ENCODE measurements around the gene C15orf39. TPM values are rescaled to one million over a fixed set of nuclear protein-coding genes. Genes with fewer than 3 reads are reported as not detected.
A peak's percentile ranks its signal among the peaks of the same experiment; 100 is the strongest.

C15orf39 gene
- total RNA-seq, 1 experiment from 2014 or later, result 28.9 TPM

DNA sequence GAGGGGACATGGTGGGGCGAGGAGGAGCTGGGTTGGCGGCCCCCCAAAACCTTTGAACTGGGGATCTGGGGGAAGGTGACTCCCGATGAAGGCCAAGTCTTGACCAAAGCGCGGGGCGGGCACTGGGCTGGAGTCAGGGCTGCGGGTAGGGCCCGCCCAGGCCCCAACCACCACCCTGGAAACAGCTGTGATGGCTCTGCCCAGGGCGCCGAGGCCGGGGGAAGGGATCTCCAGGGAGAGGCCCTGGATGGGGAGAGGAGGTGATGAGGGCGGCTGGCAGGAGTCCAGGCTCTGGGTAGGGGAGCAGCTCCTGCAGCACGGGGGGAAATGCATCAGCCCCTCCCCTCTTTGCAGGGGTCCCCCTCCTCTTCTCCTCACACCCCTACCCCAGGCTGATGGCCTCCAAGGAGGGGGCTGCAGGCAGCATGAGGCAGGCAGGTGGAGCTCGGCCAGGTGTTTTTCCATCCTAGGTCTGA is 5.9 kb upstream of the C15orf39 start:
- Histone ChIP-seq H3K36me3 (ENCODE audit: insufficient read depth, low read length, poor library complexity, severe bottlenecking) (no peaks in the 10 kb centered on the region), H3K4me3 (ENCODE audit: low read depth, low read length, poor library complexity, severe bottlenecking) (no peak overlapping the region), H3K4me1 (ENCODE audit: insufficient read depth, low read length, poor library complexity, severe bottlenecking) (peaks cover 7% of the 10 kb centered on the region), H3K27me3 (replicated peaks; ENCODE audit: insufficient read depth, low read depth, low read length, poor library complexity) (no peaks in the 10 kb centered on the region), H3K9me3 (ENCODE audit: low read depth, low read length, poor library complexity, severe bottlenecking) (no peaks in the 10 kb centered on the region), H3K27ac (ENCODE audit: low read depth, low read length, poor library complexity, severe bottlenecking) (no peak overlapping the region)
- ChIA-PET CTCF (no interaction called here), POLR2A (ENCODE audit: low non-redundant PET) (no interaction called here)
- DNase-seq (ENCODE audit: low spot score), result no peak
- intact Hi-C loops (cut with micrococcal nuclease; ENCODE audit: unreplicated experiment), result no loop called here
- TF ChIP-seq, protein P1, sequence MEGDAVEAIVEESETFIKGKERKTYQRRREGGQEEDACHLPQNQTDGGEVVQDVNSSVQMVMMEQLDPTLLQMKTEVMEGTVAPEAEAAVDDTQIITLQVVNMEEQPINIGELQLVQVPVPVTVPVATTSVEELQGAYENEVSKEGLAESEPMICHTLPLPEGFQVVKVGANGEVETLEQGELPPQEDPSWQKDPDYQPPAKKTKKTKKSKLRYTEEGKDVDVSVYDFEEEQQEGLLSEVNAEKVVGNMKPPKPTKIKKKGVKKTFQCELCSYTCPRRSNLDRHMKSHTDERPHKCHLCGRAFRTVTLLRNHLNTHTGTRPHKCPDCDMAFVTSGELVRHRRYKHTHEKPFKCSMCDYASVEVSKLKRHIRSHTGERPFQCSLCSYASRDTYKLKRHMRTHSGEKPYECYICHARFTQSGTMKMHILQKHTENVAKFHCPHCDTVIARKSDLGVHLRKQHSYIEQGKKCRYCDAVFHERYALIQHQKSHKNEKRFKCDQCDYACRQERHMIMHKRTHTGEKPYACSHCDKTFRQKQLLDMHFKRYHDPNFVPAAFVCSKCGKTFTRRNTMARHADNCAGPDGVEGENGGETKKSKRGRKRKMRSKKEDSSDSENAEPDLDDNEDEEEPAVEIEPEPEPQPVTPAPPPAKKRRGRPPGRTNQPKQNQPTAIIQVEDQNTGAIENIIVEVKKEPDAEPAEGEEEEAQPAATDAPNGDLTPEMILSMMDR (conservative IDR thresholded peaks at IDR 0.05; ENCODE audit: low read depth, low read length), result no peak
- TF ChIP-seq EZH2 (IDR thresholded peaks at IDR 0.05; ENCODE audit: borderline replicate concordance, low read depth, low read length, poor library complexity, severe bottlenecking), result no peak
- no TSS peak for BruUV-seq (replicated peaks)

DNA sequence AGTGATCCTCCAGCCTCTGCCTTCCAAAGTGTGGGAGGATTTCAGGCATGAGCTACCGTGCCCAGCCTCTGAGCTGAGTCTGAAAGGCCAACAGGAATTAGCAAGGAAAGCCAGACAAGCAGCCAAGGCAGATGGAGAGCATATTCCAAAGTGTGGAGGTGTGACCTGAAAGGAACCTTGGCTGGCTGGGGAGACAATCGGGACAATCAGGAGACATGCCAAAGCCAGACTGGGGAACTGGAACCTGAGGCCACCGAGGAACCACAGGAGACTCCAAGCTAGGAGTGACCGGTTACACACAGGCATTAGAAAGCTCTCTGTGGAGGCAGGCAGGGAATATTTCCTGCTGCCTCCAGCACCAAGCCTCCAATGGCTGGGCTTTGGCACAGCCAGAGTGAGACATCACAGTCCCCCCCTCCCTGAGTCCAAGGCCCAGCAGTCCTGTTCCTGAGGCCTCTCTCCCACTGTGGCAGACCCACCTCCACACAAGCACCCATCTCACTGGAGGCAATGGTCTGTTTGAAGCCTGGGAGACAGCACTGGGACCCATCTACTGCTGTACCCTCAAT is 4.5 kb upstream of the C15orf39 start:
- CTCF ChIA-PET, result no interaction called here
- no peak for TF ChIP-seq EZH2 (IDR thresholded peaks at IDR 0.05; ENCODE audit: borderline replicate concordance, low read depth, low read length, poor library complexity, severe bottlenecking)
- TF ChIP-seq, protein P1 (conservative IDR thresholded peaks at IDR 0.05; ENCODE audit: low read depth, low read length), result no peak
- no TSS peak for BruUV-seq (replicated peaks)
- no peak overlapping the region for H3K4me3 ChIP-seq (ENCODE audit: low read depth, low read length, poor library complexity, severe bottlenecking)
- no peak overlapping the region for H3K27ac ChIP-seq (ENCODE audit: low read depth, low read length, poor library complexity, severe bottlenecking)
- no peaks in the 10 kb centered on the region for H3K27me3 ChIP-seq (replicated peaks; ENCODE audit: insufficient read depth, low read depth, low read length, poor library complexity)
- peaks cover 13% of the 10 kb centered on the region for H3K4me1 ChIP-seq (ENCODE audit: insufficient read depth, low read length, poor library complexity, severe bottlenecking)
- H3K36me3 ChIP-seq (ENCODE audit: insufficient read depth, low read length, poor library complexity, severe bottlenecking), result no peaks in the 10 kb centered on the region
- no peaks in the 10 kb centered on the region for H3K9me3 ChIP-seq (ENCODE audit: low read depth, low read length, poor library complexity, severe bottlenecking)
- intact Hi-C loops (cut with micrococcal nuclease; ENCODE audit: unreplicated experiment), result no loop called here
- DNase-seq (ENCODE audit: low spot score), result no peak
- POLR2A ChIA-PET (ENCODE audit: low non-redundant PET), result no interaction called here

DNA sequence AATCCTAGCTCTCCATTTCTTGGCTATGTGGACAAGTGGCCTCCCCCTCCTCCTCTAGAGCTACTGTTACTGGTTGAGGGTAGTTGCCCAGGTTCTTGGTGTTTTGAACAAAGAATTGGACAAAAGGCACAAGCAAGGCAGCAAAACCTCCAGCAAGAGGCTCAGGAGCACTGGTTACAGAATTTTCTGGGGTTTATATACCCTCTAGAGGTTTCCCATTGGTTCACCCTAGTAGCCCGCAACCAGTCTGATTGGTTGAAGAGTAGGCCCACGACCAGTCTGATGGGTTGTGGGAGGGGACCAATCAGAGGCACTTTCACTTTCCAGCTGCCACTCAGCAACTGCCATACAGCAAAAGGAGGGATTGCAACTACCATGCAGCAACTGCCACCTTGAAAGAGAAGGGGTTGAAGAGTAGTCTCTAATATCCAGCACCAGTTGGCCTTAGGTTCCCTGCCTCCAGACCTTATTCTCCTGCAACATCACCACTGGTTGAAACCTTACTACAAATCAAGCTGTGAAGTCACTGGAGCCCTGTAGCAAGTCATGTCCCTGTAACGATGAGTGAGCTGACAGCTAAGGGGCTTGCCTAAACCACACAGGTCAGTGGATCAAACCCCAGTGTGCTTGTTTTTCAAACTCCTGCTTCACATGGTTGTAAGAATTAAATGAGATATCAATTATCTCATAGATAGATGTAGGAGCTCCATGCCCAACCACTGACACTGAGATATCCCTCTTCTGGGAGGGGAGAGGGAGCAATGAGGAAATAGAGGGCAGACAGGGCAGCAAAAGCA is 2.9 kb upstream of the C15orf39 start:
- no peak for TF ChIP-seq EZH2 (IDR thresholded peaks at IDR 0.05; ENCODE audit: borderline replicate concordance, low read depth, low read length, poor library complexity, severe bottlenecking)
- TF ChIP-seq, protein P1 (conservative IDR thresholded peaks at IDR 0.05; ENCODE audit: low read depth, low read length), result no peak
- CTCF ChIA-PET, result interaction anchor here (0.8 kb wide), 1 partner anchor 429 kb away, joined by 5 read pairs; no protein-coding TSS in a partner anchor
- POLR2A ChIA-PET (ENCODE audit: low non-redundant PET), result no interaction called here

More for the DNA sequence above, 2.9 kb upstream of the C15orf39 start:
- intact Hi-C loops (cut with micrococcal nuclease; ENCODE audit: unreplicated experiment), result no loop called here
- peak; percentile 86 for DNase-seq (ENCODE audit: low spot score)
- Histone ChIP-seq H3K27ac (ENCODE audit: low read depth, low read length, poor library complexity, severe bottlenecking) (no peak overlapping the region), H3K27me3 (replicated peaks; ENCODE audit: insufficient read depth, low read depth, low read length, poor library complexity) (no peaks in the 10 kb centered on the region), H3K4me1 (ENCODE audit: insufficient read depth, low read length, poor library complexity, severe bottlenecking) (peaks cover 16% of the 10 kb centered on the region), H3K36me3 (ENCODE audit: insufficient read depth, low read length, poor library complexity, severe bottlenecking) (no peaks in the 10 kb centered on the region), H3K4me3 (ENCODE audit: low read depth, low read length, poor library complexity, severe bottlenecking) (no peak overlapping the region), H3K9me3 (ENCODE audit: low read depth, low read length, poor library complexity, severe bottlenecking) (no peaks in the 10 kb centered on the region)
- BruUV-seq (replicated peaks), result no TSS peak
